Adrenal gland (tissue), 12 donors: ENCODE data around the gene SLC25A44. TPM values are rescaled to one million over a fixed set of nuclear protein-coding genes. Genes with fewer than 3 reads are reported as not detected.

Source experiments
- DNase-seq, 7 donors: peaks; one replicate each; pipeline ENCODE4 v3.0.0-alpha.2; 2019 to 2020
- H3K27ac ChIP-seq, 5 donors: fragments of 200-600 bp; sonication (generic) in 4 of 5; 1 replicate in 3 of 5; 2 replicates in 2 of 5; pipeline versions ENCODE4 v1.5.1 to v1.8.0; 2016 to 2020; ENCODE audit warnings: mild to moderate bottlenecking in 1 of 5
- H3K27me3 ChIP-seq: fragments of 200-600 bp; 2 replicates; pipeline ENCODE4 v1.8.0; 2021
- H3K36me3 ChIP-seq, 2 donors: fragments of 200-600 bp; replicated peaks in 1 of 2; 1 replicate in 1 of 2; 2 replicates in 1 of 2; pipeline versions ENCODE4 v1.5.1 to v1.8.0; 2018 to 2022
- H3K4me1 ChIP-seq, 2 donors: fragments of 200-600 bp; replicated peaks in 1 of 2; 1 replicate in 1 of 2; 2 replicates in 1 of 2; pipeline versions ENCODE4 v1.5.1 to v1.8.0; 2018 to 2021
- H3K4me3 ChIP-seq, 4 donors: fragments of 200-600 bp; sonication (generic) in 3 of 4; one replicate each; pipeline ENCODE4 v1.5.1; 2016 to 2018
- H3K9me3 ChIP-seq, 3 donors: fragments of 200-600 bp; sonication (generic) in 1 of 3; replicated peaks in 1 of 3; 1 replicate in 2 of 3; 2 replicates in 1 of 3; pipeline versions ENCODE4 v1.5.1 to v1.8.0; 2016 to 2021
- CTCF ChIP-seq, 6 experiments: fragments of 450-650 bp in 4 of 6; fragments of 200-600 bp in 2 of 6; sonication (generic) in 1 of 6; IDR thresholded peaks; 1 replicate in 5 of 6; 2 replicates in 1 of 6; pipeline versions ENCODE4 v1.5.1 to v1.8.0; 2016 to 2021; ENCODE audit warnings: antibody characterized with exemption in 6 of 6, mild to moderate bottlenecking in 2 of 6, moderate library complexity in 1 of 6
- POLR2A ChIP-seq, 2 donors: fragments of 450-650 bp; IDR thresholded peaks; one replicate each; pipeline ENCODE4 v1.6.1; 2017; ENCODE audit warnings: antibody characterized with exemption in 2 of 2, mild to moderate bottlenecking in 2 of 2, moderate library complexity in 1 of 2
- WGBS, 4 donors: extraction: QIAGEN DNeasy Blood & Tissue Kit in 2 of 4; methylation state at CpG; one replicate each; pipeline versions ENCODE4 v1.1.5 to v1.1.7; 2013 to 2017; 5-methylcytosine and 5-hydroxymethylcytosine counted together
- intact Hi-C, 2 donors: fragments of 100-400 bp; cut with DNase I; formaldehyde crosslinking; loops; one replicate each; pipeline versions ENCODE4 v1.14.1 to v1.15.0; 2022 to 2023
- polyA plus RNA-seq, 3 donors: library from polyadenylated mRNA; stranded (reverse); fragments of 200-250 nt in 2 of 3; fragments of 350-450 nt in 1 of 3; fragmentation: Illumina TruSeq in 1 of 3; extraction: RNeasy Lipid Tissue Mini Kit (QIAGEN cat#74804) in 1 of 3; gene quantifications; one replicate each; pipeline ENCODE4 v1.2.3, GENCODE V29; 2013 to 2014
- total RNA-seq, 9 donors: library from RNA; depleted of rRNA in 4 of 9; stranded (reverse); fragments of >200 nt in 4 of 9; fragments of 120-200 nt in 1 of 9; fragmentation: NEBNext Ultra II Directional in 1 of 9; extraction: Animal tissue kit (Norgen Biotek cat#: 25700) in 1 of 9; gene quantifications; one replicate each; pipeline versions ENCODE4 v1.1.0 to v1.2.4, GENCODE V29; 2013 to 2023
- donor health status: healthy with polysubstance abuse.
- donor health status: Bipolar disorder and iron deficiency.
- donor health status: DM: yes; HTN: yes; CAD: no.
- donor health status: DM: no; HTN: no; CAD: no.
- donor health status: DM: no; HTN: no; CAD: no.
- donor health status: DM: yes; HTN: yes; CAD: no.

SLC25A44 gene
- total and polyA plus RNA-seq, 12 donors, result 7.0 to 33.7 (median 16.2) TPM

GRCh38 chr1:156245451-156246232 is 51.7 kb downstream of the SLC25A44 start:
- WGBS, 4 donors, result 4 to 10% (median 5%) methylated on average over 2 to 69 of the region's 69 CpGs
- peaks cover 0 to 14% of the 10 kb centered on the region in 2 donors for H3K36me3 ChIP-seq
- H3K27ac ChIP-seq, result no peak overlapping the region
- intact Hi-C loops, result no loop called here
- H3K27me3 ChIP-seq, result no peaks in the 10 kb centered on the region
- H3K4me3 ChIP-seq, result peak overlapping the region in 1 of 4 donors; percentile 34
- TF ChIP-seq CTCF (IDR thresholded peaks at IDR 0.05) (no peak), POLR2A (IDR thresholded peaks at IDR 0.05) (no peak)
- DNase-seq, result peak in 2 of 7 donors; percentile 32 to 33
- H3K9me3 ChIP-seq, result no peaks in the 10 kb centered on the region
- peaks cover 0 to 12% of the 10 kb centered on the region in 2 donors for H3K4me1 ChIP-seq

GRCh38 chr1:156246241-156246780 is 52.4 kb downstream of the SLC25A44 start:
- TF ChIP-seq POLR2A (IDR thresholded peaks at IDR 0.05), result no peak
- TF ChIP-seq CTCF (IDR thresholded peaks at IDR 0.05), result no peak
- intact Hi-C loops, result no loop called here
- WGBS, 4 donors, result 51 to 58% (median 51%) methylated on average over 10 of the region's 10 CpGs
- H3K36me3 ChIP-seq, result peaks cover 0 to 21% of the 10 kb centered on the region in 2 donors
- DNase-seq, result no peak
- peaks cover 0 to 12% of the 10 kb centered on the region in 2 donors for H3K4me1 ChIP-seq
- no peak overlapping the region for H3K4me3 ChIP-seq
- H3K9me3 ChIP-seq, result no peaks in the 10 kb centered on the region
- no peaks in the 10 kb centered on the region for H3K27me3 ChIP-seq
- H3K27ac ChIP-seq, result peak overlapping the region in 1 of 5 donors; percentile 49

GRCh38 chr1:156246781-156247459 is 53.0 kb downstream of the SLC25A44 start:
- Histone ChIP-seq H3K27me3 (no peaks in the 10 kb centered on the region), H3K9me3 (no peaks in the 10 kb centered on the region), H3K27ac (peak overlapping the region in 1 of 5 donors; percentile 49), H3K4me3 (no peak overlapping the region), H3K4me1 (peaks cover 0 to 12% of the 10 kb centered on the region in 2 donors), H3K36me3 (peaks cover 0 to 27% of the 10 kb centered on the region in 2 donors)
- TF ChIP-seq POLR2A (IDR thresholded peaks at IDR 0.05) (no peak), CTCF (IDR thresholded peaks at IDR 0.05) (no peak)
- 41 to 61% (median 52%) methylated on average over 2 to 16 of the region's 16 CpGs for WGBS, 4 donors
- peak in 1 of 7 donors; percentile 29 for DNase-seq
- intact Hi-C loops, result no loop called here
